HG03108 (cell line): Measurements from ENCODE around the gene ABCA5.
"Not testable (repeated sequence)": the region's sequence is repeated elsewhere in the genome, so short reads cannot be mapped to it uniquely, and the experiment has no call there.

ENCODE experiments used
- ATAC-seq: cut with Tn5 transposase; IDR thresholded peaks from one replicate; pipeline ENCODE4 v1.9.1; 2021; ENCODE audit warnings: moderate library complexity; ENCODE audit not compliant: unreplicated experiment

ABCA5 gene

GRCh38 chr17:69218986-69219385 lies 107.9 kb downstream of the ABCA5 start:
- no peak for ATAC-seq

- ATAC-seq, result no peak
These were observed 113.7 kb downstream of the ABCA5 start for GRCh38 chr17:69213059-69213813.

GRCh38 chr17:69208640-69209039 lies 118.3 kb downstream of the ABCA5 start:
- ATAC-seq, result no peak

- no peak for ATAC-seq
These were observed 119.8 kb downstream of the ABCA5 start for GRCh38 chr17:69207151-69207550.

- no peak for ATAC-seq
These were observed 128.7 kb downstream of the ABCA5 start for GRCh38 chr17:69198238-69198637.

- ATAC-seq, result not testable (repeated sequence)
These were observed 130.8 kb downstream of the ABCA5 start for GRCh38 chr17:69196105-69196653.
